Choroid plexus epithelial cell (primary cell): ENCODE results near the gene UBAP2L.

Experiments used
- DNase-seq: peaks from one replicate; pipeline ENCODE4 v3.0.0-alpha.2; 2010; ENCODE audit warnings: low read depth
- H3K4me3 ChIP-seq: 2 replicates; pipeline ENCODE4 v1.5.1; 2011; ENCODE audit warnings: low read depth, mild to moderate bottlenecking, control low read depth, low read length, moderate library complexity
- CTCF ChIP-seq: conservative IDR thresholded peaks from 2 replicates; pipeline ENCODE4 v1.5.1; 2011; ENCODE audit warnings: low read depth, mild to moderate bottlenecking, control low read depth, inconsistent platforms, low read length, moderate library complexity

Gene UBAP2L

GRCh38 chr1:154220071-154220969, at the start of gene UBAP2L:
TSS of gene UBAP2L (plus strand) at chr1:154220955. CDS start at chr1:154225124, 4,169 bp downstream.
- peak; percentile 99 for DNase-seq
- TF ChIP-seq CTCF, result no peak
- H3K4me3 ChIP-seq, result peak within 1 kb of the TSS; percentile 94

GRCh38 chr1:154171223-154171583, 49.6 kb upstream of the UBAP2L start:
- DNase-seq, result no peak
- H3K4me3 ChIP-seq, result no peak overlapping the region
- no peak for TF ChIP-seq CTCF

- H3K4me3 ChIP-seq, result no peak overlapping the region
- DNase-seq, result no peak
- TF ChIP-seq CTCF, result no peak
These were observed 48.9 kb upstream of the UBAP2L start for GRCh38 chr1:154171880-154172279.

GRCh38 chr1:154174654-154175053, 46.1 kb upstream of the UBAP2L start:
- no peak overlapping the region for H3K4me3 ChIP-seq
- no peak for TF ChIP-seq CTCF
- no peak for DNase-seq

GRCh38 chr1:154176337-154176736, 44.4 kb upstream of the UBAP2L start:
- peak; percentile 87 for DNase-seq
- H3K4me3 ChIP-seq, result no peak overlapping the region
- no peak for TF ChIP-seq CTCF

- no peak overlapping the region for H3K4me3 ChIP-seq
- peak; percentile 31 for DNase-seq
- TF ChIP-seq CTCF, result no peak
These were observed 42.7 kb upstream of the UBAP2L start for GRCh38 chr1:154178013-154178412.
